Measurements from ENCODE around the gene ZNF70.

ZNF70 gene

DNA sequence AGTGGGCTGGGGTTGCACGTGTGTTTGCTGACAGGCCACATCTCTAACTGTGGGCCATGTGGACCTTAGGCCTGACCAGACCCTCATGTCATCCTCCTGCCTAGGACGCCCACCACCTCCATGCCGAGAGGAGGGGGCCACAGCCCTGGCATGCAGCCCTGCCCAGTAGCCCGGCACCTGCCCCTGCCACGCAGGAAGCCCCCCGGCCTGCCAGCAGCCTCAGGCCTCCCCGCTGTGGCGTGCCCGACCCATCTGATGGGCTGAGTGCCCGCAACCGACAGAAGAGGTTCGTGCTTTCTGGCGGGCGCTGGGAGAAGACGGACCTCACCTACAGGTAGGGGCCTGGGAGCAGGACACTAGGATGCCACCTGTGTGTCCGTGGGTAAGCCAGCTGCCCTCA, 28.2 kb upstream of the ZNF70 start:
- no peak for DNase-seq (ENCODE audit: low read depth)

DNA sequence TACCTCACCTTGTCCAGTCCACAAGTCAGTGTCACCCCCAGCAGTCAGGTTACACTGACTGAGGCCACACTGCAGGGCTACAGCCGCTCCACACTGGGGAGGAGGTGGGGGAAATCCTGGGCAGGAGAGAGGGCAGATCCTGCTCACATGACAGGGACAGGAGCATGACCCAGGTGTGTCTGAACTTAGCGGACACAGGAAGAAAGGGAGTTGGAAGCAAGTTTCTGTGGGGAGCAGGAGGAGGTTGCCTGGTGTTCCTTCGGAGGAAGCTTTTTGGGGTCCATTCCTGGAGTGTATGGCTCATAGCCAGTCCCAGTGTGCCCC, 27.6 kb upstream of the ZNF70 start:
- no peak for DNase-seq (ENCODE audit: low read depth)

DNA sequence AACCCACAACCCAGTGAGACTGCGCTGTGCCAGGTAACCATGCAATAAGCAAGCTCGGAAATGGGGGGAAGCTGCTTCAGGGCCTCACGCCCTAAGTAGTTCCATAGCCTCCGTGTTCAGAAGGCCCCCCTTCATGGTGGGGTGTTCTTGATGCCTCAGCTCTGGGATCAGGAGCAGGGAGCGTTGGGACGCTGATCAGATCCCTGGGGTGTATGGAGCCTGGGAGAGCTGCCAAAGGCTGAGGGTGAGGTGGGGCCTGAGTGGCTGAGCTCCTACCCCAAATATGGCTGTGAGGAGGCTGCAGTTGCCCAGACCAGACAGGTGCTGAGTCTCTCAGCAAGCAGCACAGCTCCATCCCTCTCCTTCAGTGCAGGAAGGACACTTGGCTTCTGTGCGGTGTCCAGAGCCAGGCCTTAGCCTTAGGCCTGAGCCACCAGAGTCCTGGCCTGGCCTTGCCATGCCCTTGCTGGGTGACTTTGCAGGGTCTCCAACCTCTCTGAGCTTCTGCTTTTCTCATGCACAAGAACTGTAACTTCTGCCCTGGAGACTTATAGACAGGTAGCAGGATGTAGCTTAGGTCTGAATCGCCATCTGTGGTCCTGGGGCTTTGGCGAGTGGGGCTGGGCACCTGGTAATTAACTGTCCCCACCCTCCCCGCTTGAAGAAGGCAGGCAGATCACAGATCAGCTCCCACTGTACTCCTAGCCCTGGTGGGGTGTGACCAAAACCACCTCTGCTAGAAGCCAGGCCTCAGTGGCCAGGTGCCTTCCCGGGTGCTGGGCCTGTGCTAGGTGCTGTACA, 27.1 kb upstream of the ZNF70 start:
- no peak for DNase-seq (ENCODE audit: low read depth)

DNA sequence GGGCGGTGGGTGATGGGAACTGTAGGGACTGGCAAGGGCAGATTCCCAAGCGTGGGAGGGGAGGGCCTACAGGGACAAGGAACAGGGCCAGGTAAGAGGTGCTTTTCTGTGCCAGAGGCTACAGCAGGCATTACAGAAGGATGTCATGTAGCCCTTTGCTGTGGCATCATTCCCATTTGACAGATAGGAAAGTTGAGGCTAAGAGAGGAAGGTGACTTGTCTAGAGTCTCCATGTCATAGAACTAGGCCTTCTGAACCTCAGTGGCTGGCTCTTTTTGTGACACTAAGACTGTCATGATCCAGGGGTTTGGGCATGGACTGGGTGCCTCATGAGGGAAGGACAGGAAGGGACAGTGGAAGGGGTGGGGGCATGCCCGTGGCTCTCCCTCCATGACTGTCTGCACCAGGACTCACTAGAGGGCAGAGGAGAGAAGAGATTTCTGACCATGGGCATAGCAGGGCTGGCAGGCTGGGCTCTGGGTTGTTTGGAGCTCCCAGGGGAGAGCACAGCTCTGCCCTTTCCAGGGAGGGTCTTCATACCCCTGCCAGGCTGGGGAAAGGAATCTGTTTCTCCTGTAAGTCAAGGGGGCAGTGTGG, 25.0 kb upstream of the ZNF70 start:
- no peak for DNase-seq (ENCODE audit: low read depth)

DNA sequence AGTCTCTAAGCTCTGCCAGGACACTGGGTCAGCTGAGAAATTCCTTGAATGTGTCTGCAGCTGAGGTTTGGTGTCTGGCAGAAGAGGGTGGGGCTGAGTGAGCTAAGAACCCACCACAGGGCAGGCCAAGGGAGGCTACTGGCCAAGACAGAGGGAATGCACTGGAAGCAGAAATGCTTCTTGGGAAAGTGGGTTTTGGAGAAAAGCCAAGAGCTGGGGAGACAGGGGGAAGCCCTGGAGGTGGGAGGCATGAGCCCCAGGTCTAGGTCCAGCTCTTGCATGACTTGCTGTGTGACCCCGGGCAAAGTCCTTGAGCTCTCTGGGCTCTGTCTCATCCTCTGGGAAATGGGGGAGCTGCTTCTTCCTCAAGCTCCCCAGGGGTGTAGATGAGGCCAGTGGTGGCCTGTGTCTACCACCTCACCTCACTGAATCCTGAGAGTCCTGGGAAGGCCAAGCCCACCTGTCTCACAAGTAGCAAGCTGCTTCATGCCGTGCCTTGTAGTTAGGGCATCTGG, 24.1 kb upstream of the ZNF70 start:
- no peak for DNase-seq (ENCODE audit: low read depth)

DNA sequence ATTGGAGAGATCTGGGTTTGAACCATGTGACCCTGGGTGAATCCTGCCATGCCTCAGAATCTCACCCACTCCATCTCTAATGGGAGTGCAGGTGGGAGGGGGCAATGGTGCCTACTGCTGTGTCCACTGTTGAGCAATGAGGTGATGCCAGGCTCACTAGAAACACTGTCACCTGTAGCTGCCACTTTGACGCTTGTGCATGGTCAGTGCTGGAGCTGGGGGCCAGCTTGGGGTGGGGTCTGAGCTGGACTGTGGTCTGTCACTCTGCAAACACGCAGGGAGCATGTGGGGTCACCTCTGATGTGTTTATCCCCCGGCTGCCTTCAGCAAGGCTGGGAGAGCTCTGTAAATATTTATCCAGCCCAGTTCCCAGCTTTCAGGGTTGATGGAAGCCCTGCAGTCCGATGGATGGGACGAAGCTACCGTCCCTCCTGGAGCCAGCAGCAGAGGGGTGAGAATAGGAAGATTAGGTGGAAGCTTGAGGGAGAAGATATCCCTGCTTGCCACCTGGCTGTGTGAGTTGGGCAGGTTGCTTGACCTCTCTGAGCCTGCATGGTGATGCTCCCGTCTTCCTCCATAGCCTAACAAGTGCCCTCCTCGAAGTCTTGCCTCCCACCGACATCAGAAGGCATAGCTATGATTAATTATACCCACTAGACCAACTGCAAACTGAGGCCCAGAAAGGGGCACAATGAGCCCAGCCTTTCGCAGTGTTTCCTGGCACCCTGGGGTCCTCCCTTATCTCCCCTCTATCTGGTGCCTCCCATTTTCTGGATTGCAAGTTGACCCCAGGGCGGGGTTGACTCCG, 23.4 kb upstream of the ZNF70 start:
- no peak for DNase-seq (ENCODE audit: low read depth)

DNA sequence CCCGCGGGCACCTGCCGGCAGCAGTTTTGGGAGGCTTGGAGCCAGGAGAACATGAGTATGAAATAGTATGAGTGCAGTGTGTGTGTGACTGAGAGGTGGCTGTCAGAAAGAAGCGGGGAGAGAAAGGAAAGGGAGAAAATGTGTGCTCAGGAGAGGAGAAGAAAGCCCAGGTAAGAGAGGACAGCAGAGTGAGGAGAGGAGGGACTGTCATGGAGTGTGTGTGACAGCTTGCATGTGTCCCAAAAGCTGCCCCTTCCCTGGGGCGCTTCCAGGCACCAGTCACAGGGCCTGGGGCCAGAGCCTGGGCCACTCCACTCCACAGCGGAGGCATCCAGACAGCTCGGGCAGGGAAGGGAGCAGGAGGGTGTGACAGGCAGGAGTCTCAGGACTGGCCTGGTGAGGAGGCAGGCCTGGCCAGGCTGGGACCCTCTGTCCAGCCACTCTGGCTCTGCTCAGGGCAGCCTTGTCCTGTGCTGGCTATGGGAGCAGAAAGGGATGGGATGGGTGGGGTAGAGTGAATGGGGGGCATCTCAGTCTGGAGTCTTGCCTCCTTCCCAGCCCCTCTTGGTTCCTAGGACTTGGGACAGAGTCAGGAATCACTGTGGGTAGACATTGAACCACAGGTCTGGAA, 22.7 kb upstream of the ZNF70 start:
- no peak for DNase-seq (ENCODE audit: low read depth)

DNA sequence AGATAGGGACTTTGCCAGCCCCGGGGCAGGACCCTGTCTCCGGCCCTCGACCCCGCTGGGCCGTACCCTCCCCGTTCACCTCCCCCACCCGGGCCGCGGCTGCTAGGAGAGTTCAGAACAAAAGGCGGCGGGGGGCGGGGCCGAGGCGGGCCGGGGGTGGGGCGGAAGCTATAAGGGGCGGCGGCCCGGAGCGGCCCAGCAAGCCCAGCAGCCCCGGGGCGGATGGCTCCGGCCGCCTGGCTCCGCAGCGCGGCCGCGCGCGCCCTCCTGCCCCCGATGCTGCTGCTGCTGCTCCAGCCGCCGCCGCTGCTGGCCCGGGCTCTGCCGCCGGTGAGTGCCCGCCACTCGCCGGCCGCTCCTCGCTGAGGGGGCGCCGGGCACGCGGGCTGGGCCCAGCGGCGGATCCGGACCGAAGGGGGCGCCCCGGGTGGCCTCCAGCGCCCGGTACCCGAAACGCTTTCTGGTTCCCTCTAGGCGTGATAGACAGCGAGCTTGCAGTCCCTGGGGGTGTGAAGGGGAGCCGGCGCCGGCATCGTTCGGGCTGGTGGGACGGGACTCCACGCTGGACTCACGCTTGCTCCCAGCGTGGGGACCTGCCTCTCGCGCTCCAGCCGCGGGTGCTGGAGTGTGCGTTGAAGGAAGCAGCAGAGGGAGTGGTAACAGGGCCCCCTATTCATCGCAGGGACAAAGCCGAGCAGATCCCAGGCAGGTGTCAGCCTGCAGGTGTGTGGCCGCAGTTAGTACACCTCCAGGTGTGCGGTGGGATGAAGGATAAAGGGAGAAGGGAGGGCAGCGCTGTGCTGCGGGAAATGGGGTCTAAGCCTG, 21.9 kb upstream of the ZNF70 start, which contains the start of gene MMP11:
Gene MMP11 (plus strand): TSS at position 201 of the 825 bp plus-strand sequence. CDS start 22 bp downstream, at position 223.
- DNase-seq (ENCODE audit: low read depth): no peak

DNA sequence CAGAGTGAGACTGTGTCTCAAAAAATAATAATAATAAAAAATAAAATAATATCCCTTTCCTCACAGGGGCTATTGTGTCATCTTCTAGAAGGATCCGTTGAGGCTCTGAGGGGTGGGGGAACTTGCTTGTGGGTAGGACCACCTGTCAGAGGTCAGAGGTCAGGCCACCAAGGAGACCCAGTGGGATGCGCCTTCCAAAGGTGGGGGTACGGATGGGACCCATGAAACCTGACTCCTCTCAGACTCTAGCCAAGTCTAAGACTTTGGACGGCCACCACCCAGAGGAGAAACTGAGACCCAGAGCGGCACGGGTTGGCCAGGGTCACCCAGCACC, 21.4 kb upstream of the ZNF70 start:
- no peak for DNase-seq (ENCODE audit: low read depth)

DNA sequence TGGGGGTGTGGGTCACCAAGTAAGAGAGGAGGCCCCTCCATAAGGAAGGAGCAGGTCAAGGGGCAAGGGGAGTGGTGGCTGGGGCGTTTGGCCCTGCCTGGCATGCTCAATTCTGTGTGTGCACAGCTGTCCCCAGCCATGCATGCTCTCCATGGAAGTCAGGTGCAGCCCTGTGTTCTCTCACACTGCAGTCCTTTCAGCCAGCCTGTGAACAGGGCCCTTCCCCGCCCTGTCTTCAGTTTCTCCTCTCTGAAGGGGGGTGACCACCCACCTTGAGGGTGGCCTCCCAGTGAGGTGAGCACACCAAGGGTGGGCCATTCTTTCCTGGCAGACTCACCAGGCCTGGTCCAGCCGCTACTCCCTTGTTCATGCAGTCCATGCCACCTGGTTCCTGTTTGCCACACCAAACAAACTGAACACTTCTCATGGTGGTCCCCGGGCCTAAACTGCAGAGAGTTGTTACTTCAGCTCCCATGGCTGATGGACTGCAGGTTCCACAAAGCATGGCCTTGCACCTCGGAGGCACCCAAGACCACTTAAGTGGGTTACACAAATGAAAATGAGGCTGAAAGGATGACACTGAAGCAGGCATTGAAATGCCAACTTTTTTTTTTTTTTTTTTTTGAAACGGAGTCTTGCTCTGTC, 18.5 kb upstream of the ZNF70 start:
- DNase-seq (ENCODE audit: low read depth): no peak

DNA sequence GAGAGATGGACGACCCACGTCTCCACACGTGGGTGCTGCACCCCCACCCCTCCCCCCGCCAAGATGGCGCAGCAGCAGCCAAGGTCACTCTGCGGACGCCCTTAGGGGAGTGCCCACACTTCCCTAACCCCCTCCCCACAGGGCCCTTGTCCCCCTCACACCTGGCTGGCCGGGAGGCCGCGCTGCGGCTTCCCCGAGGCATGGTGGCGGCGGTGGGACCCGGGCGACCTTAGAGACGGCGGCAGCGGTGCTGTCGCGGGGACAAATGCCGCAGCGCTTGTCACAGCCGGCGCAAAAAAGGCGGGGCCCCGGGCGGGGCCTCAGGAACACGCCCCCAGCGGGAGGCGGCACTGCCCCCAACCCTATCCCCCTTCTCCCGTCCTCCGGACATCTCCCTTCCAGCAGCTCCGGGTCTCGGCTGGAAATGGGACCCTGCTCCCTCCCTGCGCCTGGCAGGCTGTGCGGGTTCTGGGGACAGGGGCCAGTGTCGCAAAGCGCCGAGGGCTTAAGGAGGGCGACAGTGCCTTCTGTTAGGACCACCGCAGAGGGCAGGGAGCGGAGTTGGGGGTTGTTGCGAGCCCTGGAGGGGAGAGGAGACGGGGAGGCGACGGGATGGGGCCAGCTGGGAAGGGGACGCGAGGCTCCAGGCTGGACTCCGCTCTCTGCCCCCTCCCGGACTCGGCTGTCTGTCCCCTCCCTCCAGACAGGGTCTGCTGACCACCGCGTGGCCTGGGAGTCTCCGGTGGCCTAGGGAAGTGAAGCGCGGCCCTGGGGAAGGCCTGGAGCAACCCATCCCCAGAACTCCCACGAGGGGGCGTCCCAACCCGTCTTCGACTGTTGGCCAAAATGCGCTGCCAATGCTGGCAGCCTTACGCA, 17.0 kb upstream of the ZNF70 start, which contains the start of gene CHCHD10:
Gene CHCHD10 (minus strand): TSS at position 300 of the 876 bp plus-strand sequence. CDS start 98 bp downstream, at position 202.
- DNase-seq (ENCODE audit: low read depth): no peak

DNA sequence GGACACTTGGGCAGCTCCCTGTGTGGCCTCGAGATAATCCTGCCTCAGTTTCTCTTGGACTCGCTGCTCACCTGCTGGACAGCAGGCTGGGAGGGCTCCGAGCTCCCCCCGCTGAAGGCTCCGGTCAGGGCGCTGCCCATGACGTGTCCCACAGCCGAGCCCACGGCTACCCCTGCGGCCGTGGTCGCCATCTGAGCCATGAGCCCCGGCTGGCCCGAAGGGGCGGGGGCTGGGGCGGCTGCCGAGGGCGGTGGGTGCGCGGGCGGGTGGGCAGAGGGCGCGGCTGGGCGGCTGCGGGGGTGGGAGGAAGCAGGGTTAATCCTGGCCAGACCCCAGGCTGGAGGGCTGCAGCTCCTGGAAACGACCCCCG, 16.4 kb upstream of the ZNF70 start:
- no peak for DNase-seq (ENCODE audit: low read depth)

DNA sequence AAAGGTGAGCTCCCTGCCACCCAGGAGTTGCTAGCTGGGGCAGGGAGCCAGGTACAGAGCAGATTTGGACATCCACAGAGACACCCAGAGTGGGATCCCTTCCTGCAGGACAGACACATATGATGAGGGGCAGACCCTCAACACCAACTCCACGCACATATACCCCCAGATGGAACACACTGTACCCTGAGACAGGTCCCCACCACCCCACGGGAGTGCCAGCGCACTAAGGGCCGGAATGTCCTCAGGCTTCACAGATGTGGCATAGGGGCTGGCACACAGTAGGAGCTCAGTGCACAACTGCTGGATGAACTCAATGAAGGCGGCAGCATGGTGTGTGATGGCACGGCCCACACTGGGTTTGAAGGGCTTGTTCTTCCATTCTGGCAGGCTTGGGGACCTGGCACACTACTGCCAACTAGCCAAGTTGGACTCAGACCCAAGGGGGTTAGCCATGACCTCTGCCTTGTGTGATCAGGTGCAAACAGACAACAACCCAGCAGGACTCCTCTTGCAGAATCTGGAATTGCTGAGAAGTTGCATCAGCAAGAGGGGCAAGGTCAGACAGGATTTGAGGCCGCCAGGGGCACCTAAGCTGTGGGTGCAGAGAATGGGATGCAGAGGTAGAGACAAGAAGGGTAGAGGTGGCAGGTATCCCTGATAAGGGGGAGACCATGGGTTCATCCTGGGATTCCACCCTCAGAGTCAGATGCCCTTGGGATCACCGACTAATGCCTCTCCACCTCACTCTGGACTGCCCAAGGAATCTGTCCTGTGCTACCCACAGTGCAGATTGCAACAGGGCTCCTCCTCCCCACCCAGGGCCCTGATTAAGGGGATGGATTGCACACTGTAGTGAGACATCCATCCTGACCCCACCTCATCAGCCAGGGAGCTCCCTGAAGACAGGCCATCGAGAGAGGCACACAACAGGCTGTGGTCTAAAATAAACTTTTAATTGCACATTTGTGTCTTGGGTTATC, 14.3 kb upstream of the ZNF70 start:
- DNase-seq (ENCODE audit: low read depth): no peak

DNA sequence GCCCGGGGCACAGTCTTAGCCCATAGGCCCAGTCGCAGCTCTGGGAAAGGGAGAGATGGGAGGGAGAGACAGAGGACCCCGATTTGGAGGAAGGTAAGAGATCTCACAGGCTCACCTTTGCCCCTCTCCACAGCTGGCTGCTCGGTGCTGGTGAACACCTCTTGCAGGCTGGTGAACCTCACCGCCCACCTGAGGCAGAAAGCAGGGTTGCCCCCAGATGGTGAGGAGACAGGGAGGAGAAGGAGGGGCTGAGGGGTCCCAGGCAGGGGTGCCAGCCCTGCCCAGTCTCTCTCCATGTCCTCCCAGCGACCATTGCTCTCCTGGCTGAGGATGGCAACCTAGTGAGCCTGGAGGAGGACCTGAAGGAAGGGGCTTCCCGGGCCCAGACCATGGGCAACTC, 13.0 kb upstream of the ZNF70 start:
- no peak for DNase-seq (ENCODE audit: low read depth)

DNA sequence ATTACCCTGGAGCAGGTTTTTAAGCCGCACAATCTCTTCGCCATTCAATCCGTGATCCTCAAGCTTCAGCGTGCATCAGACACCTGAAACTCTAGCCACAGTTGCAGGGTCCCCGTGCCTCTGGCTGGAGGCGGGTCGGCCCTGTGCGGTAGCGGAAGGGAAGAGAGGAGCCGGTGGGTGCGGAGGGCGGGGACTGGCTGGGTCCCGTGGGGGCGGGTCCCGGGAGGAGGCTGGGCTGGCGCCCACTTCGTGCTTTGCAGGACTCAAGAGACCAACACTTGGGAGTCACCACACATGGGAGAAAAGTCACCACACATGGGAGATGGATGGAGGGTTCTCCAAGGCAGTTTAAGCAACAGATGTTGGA, 12.7 kb upstream of the ZNF70 start:
- no peak for DNase-seq (ENCODE audit: low read depth)

DNA sequence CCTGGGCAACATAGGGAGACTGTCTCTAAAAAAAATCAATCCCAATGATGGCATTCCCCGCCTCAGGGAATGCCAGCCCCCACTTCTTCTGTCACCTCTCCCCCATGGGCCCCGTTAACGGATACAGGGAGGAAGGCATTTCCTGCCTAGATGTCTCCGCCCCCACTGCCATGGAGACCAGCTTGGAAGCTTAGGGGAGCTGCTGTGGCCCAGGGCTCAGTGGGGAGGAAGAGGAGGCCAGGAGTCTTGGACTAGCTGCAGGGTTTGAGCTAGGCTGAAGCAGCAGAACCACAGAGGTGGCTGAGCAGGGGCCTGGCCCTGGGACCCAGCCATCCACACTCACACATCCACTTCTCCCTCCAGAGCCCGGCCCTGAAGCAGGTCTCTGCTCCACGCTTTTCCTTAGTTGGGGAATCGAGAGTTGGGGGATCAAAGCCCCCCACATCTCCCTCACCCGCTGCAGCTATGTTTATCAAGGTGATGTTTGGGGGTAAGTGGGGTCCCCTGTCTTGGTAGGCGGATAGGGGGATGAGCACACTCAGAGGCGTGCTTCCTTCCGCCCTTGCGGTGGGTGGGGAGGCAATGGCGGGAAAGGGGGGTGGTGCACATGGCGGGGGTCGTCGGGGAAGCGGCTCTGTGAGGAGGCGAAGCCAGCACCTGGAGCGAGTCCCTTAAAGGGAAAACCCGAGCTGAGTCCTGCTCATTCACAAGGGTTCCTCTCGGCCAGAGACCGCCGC, 12.1 kb upstream of the ZNF70 start, which contains the start of gene C22orf15:
Gene C22orf15 (plus strand): TSS at position 149 of the 737 bp plus-strand sequence. CDS start 317 bp downstream, at position 466.
- DNase-seq (ENCODE audit: low read depth): no peak

DNA sequence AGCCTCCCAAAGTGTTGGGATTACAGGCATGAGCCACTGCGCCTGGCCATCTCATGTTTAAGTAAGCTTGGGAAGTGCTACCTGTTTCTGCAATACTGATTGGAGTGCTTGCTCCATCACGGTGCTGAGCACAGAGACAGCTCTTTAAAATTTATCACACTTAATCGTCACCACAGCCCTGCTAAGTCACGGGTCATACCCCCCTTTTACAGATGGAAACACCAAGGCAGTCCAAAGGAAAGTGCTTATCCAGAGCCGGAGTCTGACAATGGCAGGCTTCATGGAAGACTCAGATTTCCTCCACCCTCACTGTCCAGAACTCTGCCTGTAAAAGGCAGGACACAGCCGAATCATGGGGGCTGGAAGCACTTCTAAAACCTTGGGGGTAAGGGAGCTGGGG, 9.1 kb upstream of the ZNF70 start:
- no peak for DNase-seq (ENCODE audit: low read depth)

DNA sequence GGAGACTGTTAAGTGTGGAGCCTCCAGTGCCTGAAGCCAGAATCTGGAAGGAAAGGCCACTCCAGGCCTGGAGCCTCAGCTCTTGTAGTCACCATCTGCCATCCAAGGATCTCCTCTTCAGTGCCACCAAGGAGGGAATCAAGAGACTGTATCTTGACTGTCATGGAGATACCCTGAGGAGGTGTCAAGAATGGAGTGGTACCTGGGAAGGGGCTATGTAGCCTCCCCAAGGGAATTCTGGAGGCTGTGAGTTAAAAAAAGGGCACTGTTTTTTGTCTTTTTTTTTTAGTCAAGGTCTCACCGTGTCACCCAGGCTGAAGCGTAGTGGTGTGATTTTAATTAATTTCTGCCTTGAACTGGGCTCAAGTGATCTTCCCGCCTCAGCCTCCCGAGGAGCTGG, 8.7 kb upstream of the ZNF70 start:
- no peak for DNase-seq (ENCODE audit: low read depth)

Data from HS-27A (cell line).